Pancreas (tissue), 10 donors: Measurements from ENCODE around the gene ST3GAL4. TPM values are rescaled to one million over a fixed set of nuclear protein-coding genes. Genes with fewer than 3 reads are reported as not detected.

Experiments
- ATAC-seq, 4 donors: fragments of 200-7000 bp; cut with Tn5 transposase; one replicate each; pipeline versions ENCODE4 v1.8.0 to v1.9.1; 2020; ENCODE audit warnings: mild to moderate bottlenecking in 4 of 4, moderate library complexity in 4 of 4
- DNase-seq, 6 donors: peaks; one replicate each; pipeline ENCODE4 v3.0.0-alpha.2; 2020
- FAIRE-seq: peaks from 2 replicates; lab custom pipeline; 2012; peaks lifted over from hg19 to GRCh38; lab: Jason Lieb, UNC
- H3K27ac ChIP-seq, 4 donors: fragments of 200-600 bp; sonication (generic); 1 replicate in 3 of 4; 2 replicates in 1 of 4; pipeline versions ENCODE4 v1.5.0 to v1.8.0; 2020
- H3K27me3 ChIP-seq, 4 donors: fragments of 200-600 bp; one replicate each; pipeline ENCODE4 v1.8.0; 2021
- H3K36me3 ChIP-seq, 3 donors: fragments of 200-600 bp; sonication (generic) in 1 of 3; one replicate each; pipeline versions ENCODE4 v1.5.0 to v1.8.0; 2020 to 2021
- H3K4me1 ChIP-seq, 3 donors: fragments of 200-600 bp; one replicate each; pipeline ENCODE4 v1.8.0; 2021
- H3K4me3 ChIP-seq, 4 donors: fragments of 200-600 bp; sonication (generic) in 2 of 4; one replicate each; pipeline versions ENCODE4 v1.5.0 to v1.8.0; 2020 to 2021
- H3K9me3 ChIP-seq, 4 donors: fragments of 200-600 bp; one replicate each; pipeline ENCODE4 v1.8.0; 2021
- CTCF ChIP-seq, 4 donors: fragments of 200-600 bp; sonication (generic) in 3 of 4; IDR thresholded peaks; one replicate each; pipeline versions ENCODE4 v1.5.0 to v1.8.0; 2021; ENCODE audit warnings: antibody characterized with exemption in 4 of 4
- WGBS, 2 donors: extraction: QIAGEN DNeasy Blood & Tissue Kit; methylation state at CpG; one replicate each; pipeline ENCODE4 v1.1.7; 2013; 5-methylcytosine and 5-hydroxymethylcytosine counted together
- intact Hi-C, 3 donors: fragments of 100-400 bp; cut with DNase I; formaldehyde crosslinking; loops; one replicate each; pipeline versions ENCODE4 v1.11.1 to v1.14.2; 2022
- polyA plus RNA-seq, 2 donors: library from polyadenylated mRNA; stranded (reverse); fragments of 200-250 nt; gene quantifications; one replicate each; pipeline ENCODE4 v1.2.3, GENCODE V29; 2013
- total RNA-seq, 6 donors: library from RNA; stranded (reverse); fragmentation: NEBNext Ultra II Directional in 4 of 6; extraction: Animal tissue kit (Norgen Biotek cat#: 25700) in 4 of 6; gene quantifications; one replicate each; pipeline versions ENCODE4 v1.2.1 to v1.2.4, GENCODE V29; 2021 to 2023
- donor health status: healthy with polysubstance abuse.
- donor health status: DM: no; HTN: no; CAD: no; lungs with moderate emphysema.
- donor health status: DM: no; HTN: no; CAD: no.
- donor health status: control.
- donor health status: control.
- donor health status: Bipolar disorder and iron deficiency.
- donor health status: DM: yes; HTN: yes; CAD: no.
- donor health status: DM: no; HTN: no; CAD: no.
- donor health status: DM: no; HTN: no; CAD: no.
- donor health status: DM: yes; HTN: yes; CAD: no.

ST3GAL4 gene
- total and polyA plus RNA-seq, 8 donors = 2.6 to 12.9 (median 9.4) TPM

GRCh38 chr11:126358763-126359160 is 3.3 kb downstream of the ST3GAL4 start:
- intact Hi-C loops = no loop called here
- DNase-seq (peak in 1 of 6 donors; percentile 35), FAIRE-seq (no peak), ATAC-seq (no peak)
- no peaks in the 10 kb centered on the region for H3K27me3 ChIP-seq
- H3K36me3 ChIP-seq = no peaks in the 10 kb centered on the region
- H3K4me3 ChIP-seq = no peak overlapping the region
- H3K27ac ChIP-seq = no peak overlapping the region
- WGBS, 2 donors = 87 to 89% methylated on average over 2 of the region's 2 CpGs
- H3K9me3 ChIP-seq = no peaks in the 10 kb centered on the region
- peaks cover 0 to 9% (median 4%) of the 10 kb centered on the region in 3 donors for H3K4me1 ChIP-seq
- TF ChIP-seq CTCF (IDR thresholded peaks at IDR 0.05) = no peak

- ATAC-seq (peak in 2 of 4 donors; percentile 6 to 10), FAIRE-seq (no peak), DNase-seq (peak in 2 of 6 donors; percentile 28)
- Histone ChIP-seq H3K27me3 (no peaks in the 10 kb centered on the region), H3K36me3 (no peaks in the 10 kb centered on the region), H3K4me3 (no peak overlapping the region), H3K4me1 (peaks cover 0 to 7% (median 4%) of the 10 kb centered on the region in 3 donors), H3K27ac (no peak overlapping the region), H3K9me3 (no peaks in the 10 kb centered on the region)
- intact Hi-C loops = no loop called here
- TF ChIP-seq CTCF (IDR thresholded peaks at IDR 0.05) = no peak
- 64 to 75% methylated on average over 16 of the region's 16 CpGs for WGBS, 2 donors
These were observed 4.1 kb downstream of the ST3GAL4 start for GRCh38 chr11:126359431-126360048.

- Histone ChIP-seq H3K27me3 (no peaks in the 10 kb centered on the region), H3K4me3 (no peak overlapping the region), H3K9me3 (no peaks in the 10 kb centered on the region), H3K36me3 (no peaks in the 10 kb centered on the region), H3K4me1 (peaks cover 0 to 3% (median 2%) of the 10 kb centered on the region in 3 donors), H3K27ac (no peak overlapping the region)
- DNase-seq = no peak
- ATAC-seq = no peak
- no peak for TF ChIP-seq CTCF (IDR thresholded peaks at IDR 0.05)
- intact Hi-C loops = no loop called here
- FAIRE-seq = no peak
- WGBS, 2 donors = 89 to 92% methylated on average over 8 of the region's 8 CpGs
These were observed 4.6 kb downstream of the ST3GAL4 start for GRCh38 chr11:126360049-126360446.

GRCh38 chr11:126361400-126361799 is 5.9 kb downstream of the ST3GAL4 start:
- Histone ChIP-seq H3K9me3 (no peaks in the 10 kb centered on the region), H3K36me3 (no peaks in the 10 kb centered on the region), H3K27ac (no peak overlapping the region), H3K4me1 (no peaks in the 10 kb centered on the region), H3K27me3 (no peaks in the 10 kb centered on the region), H3K4me3 (no peak overlapping the region)
- intact Hi-C loops = no loop called here
- ATAC-seq = no peak
- 76 to 83% methylated on average over 5 of the region's 5 CpGs for WGBS, 2 donors
- FAIRE-seq = no peak
- TF ChIP-seq CTCF (IDR thresholded peaks at IDR 0.05) = no peak
- DNase-seq = no peak

GRCh38 chr11:126362879-126363655 is 7.6 kb downstream of the ST3GAL4 start:
- intact Hi-C loops = no loop called here
- no peaks in the 10 kb centered on the region for H3K27me3 ChIP-seq
- no peaks in the 10 kb centered on the region for H3K4me1 ChIP-seq
- no peak overlapping the region for H3K27ac ChIP-seq
- DNase-seq (no peak), FAIRE-seq (no peak), ATAC-seq (no peak)
- TF ChIP-seq CTCF (IDR thresholded peaks at IDR 0.05) = no peak
- WGBS, 2 donors = 81 to 84% methylated on average over 9 of the region's 9 CpGs
- H3K36me3 ChIP-seq = no peaks in the 10 kb centered on the region
- no peak overlapping the region for H3K4me3 ChIP-seq
- no peaks in the 10 kb centered on the region for H3K9me3 ChIP-seq
